Breast epithelium (tissue), 3 donors: ENCODE measurements around the gene BTBD10.

Source experiments
- CTCF ChIP-seq, 3 donors: fragments of 450-650 bp; IDR thresholded peaks; one replicate each; pipeline ENCODE4 v1.5.1; 2016 to 2017; ENCODE audit warnings: antibody characterized with exemption in 3 of 3, mild to moderate bottlenecking in 3 of 3, moderate library complexity in 3 of 3
- POLR2A ChIP-seq: fragments of 450-650 bp; IDR thresholded peaks from one replicate; pipeline ENCODE4 v1.6.1; 2016; ENCODE audit warnings: antibody characterized with exemption, mild to moderate bottlenecking, moderate library complexity
- POLR2AphosphoS5 ChIP-seq, 3 donors: sonication (generic); formaldehyde crosslinking; IDR thresholded peaks; one replicate each; pipeline ENCODE4 v1.6.1; 2017; ENCODE audit warnings: antibody characterized with exemption in 3 of 3

- TF ChIP-seq CTCF (IDR thresholded peaks at IDR 0.05) (no peak), POLR2A (no peak), POLR2AphosphoS5 (IDR thresholded peaks at IDR 0.05) (no peak)
Observed at GRCh38 chr11:13433437-13433836, 29.6 kb downstream of the BTBD10 start.
